Effector CD4-positive, alpha-beta T cell (primary cell): ENCODE results near the gene ARID2.

Experiments
- DNase-seq: peaks from one replicate; pipeline ENCODE4 v3.0.0-alpha.2; 2020
- total RNA-seq: gene quantifications from one replicate; lab custom pipeline; 2026; lab: John Stamatoyannopoulos, UW

ARID2 gene
- total RNA-seq: 122 reads per million, percentile 86 among the genes with 10 or more reads in this experiment

GRCh38 chr12:45729233-45730083 is at the start of gene ARID2:
ARID2 (plus strand) TSS chr12:45729706; CDS start chr12:45729837, 131 bp downstream.
- peak; percentile 55 for DNase-seq

GRCh38 chr12:45680362-45680761 is 49.1 kb upstream of the ARID2 start:
- DNase-seq: no peak

GRCh38 chr12:45681465-45681864 is 48.0 kb upstream of the ARID2 start:
- no peak for DNase-seq

GRCh38 chr12:45685680-45686079 is 43.8 kb upstream of the ARID2 start:
- DNase-seq: no peak

GRCh38 chr12:45687081-45688015 is 42.2 kb upstream of the ARID2 start:
- DNase-seq: no peak

GRCh38 chr12:45688183-45688582 is 41.3 kb upstream of the ARID2 start:
- no peak for DNase-seq

- DNase-seq: no peak
Measured at GRCh38 chr12:45695035-45695434, 34.5 kb upstream of the ARID2 start.

- DNase-seq: no peak
Measured at GRCh38 chr12:45695606-45696005, 33.9 kb upstream of the ARID2 start.

- no peak for DNase-seq
Measured at GRCh38 chr12:45696049-45696448, 33.5 kb upstream of the ARID2 start.

GRCh38 chr12:45697371-45697770 is 32.1 kb upstream of the ARID2 start:
- no peak for DNase-seq

GRCh38 chr12:45701296-45701695 is 28.2 kb upstream of the ARID2 start:
- DNase-seq: no peak

- no peak for DNase-seq
Measured at GRCh38 chr12:45703942-45704341, 25.6 kb upstream of the ARID2 start.

GRCh38 chr12:45704968-45705367 is 24.5 kb upstream of the ARID2 start:
- DNase-seq: no peak

- no peak for DNase-seq
Measured at GRCh38 chr12:45705404-45705803, 24.1 kb upstream of the ARID2 start.

GRCh38 chr12:45707241-45707857 is 22.2 kb upstream of the ARID2 start:
- DNase-seq: no peak

GRCh38 chr12:45708363-45708762 is 21.1 kb upstream of the ARID2 start:
- DNase-seq: no peak

- no peak for DNase-seq
Measured at GRCh38 chr12:45708901-45709300, 20.6 kb upstream of the ARID2 start.

- DNase-seq: no peak
Measured at GRCh38 chr12:45712319-45712718, 17.2 kb upstream of the ARID2 start.

- DNase-seq: no peak
Measured at GRCh38 chr12:45713078-45713477, 16.4 kb upstream of the ARID2 start.

GRCh38 chr12:45718306-45718705 is 11.2 kb upstream of the ARID2 start:
- DNase-seq: no peak

GRCh38 chr12:45720069-45720468 is 9.4 kb upstream of the ARID2 start:
- no peak for DNase-seq

GRCh38 chr12:45721369-45721768 is 8.1 kb upstream of the ARID2 start:
- DNase-seq: no peak

- no peak for DNase-seq
Measured at GRCh38 chr12:45721954-45722353, 7.6 kb upstream of the ARID2 start.
